ENCODE results near the gene RELL1.
A peak's percentile ranks its signal among the peaks of the same experiment; 100 is the strongest.

Gene RELL1

DNA sequence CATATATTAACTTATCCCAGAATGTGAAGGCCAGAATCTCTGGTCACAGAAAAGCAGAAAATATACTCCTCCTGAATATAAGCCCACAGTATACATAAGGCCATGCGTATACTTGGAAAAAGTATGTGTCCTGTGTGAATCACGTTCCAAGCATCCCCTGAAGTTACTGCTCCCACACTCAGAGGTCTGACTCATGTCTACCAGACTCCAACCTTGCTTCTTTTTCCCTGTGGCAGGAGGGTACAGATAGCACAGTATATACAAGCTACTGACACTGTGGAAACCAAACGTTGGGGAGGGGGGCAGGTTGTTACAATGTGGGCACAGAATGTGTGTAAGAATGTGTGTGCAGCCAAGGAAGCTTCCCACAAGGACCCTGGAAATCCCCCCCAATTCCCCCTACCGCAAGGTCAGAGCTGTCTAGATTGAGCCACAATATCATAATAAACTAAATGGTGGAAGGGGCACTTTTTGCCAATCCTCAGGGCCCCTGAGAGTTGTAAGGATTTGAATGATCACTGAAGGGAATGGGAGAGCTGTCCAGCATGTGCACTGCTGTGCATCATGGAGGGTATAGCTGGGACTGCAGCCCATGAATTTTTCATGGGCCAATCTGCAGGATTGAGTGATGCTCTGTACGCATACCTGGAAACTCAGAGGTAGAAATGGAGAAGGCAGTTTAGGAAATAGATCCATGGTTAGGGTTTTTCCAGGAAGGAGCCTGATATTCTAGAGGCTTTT is 7.4 kb upstream of the RELL1 start:
- no peaks in the 10 kb centered on the region for H3K9me3 ChIP-seq (ENCODE audit: control insufficient read depth, low read length)
- no peak overlapping the region for H3K4me3 ChIP-seq (ENCODE audit: insufficient read depth, low read depth, low read length)
- H3K36me3 ChIP-seq (ENCODE audit: control insufficient read depth, insufficient read depth, low read length), result no peaks in the 10 kb centered on the region
- H3K27me3 ChIP-seq (ENCODE audit: control insufficient read depth, insufficient read depth, low read length, poor library complexity, severe bottlenecking), result no peaks in the 10 kb centered on the region
- H3K4me1 ChIP-seq (ENCODE audit: control insufficient read depth, insufficient read depth, low read length), result no peaks in the 10 kb centered on the region
- 96 to 98% methylated on average over 4 to 5 of the region's 5 CpGs for WGBS, 2 experiments
- H3K27ac ChIP-seq (ENCODE audit: insufficient read depth, low read depth, low read length, poor library complexity, severe bottlenecking), result no peak overlapping the region

- H3K9me3 ChIP-seq (ENCODE audit: control insufficient read depth, low read length), result no peaks in the 10 kb centered on the region
- H3K4me3 ChIP-seq (ENCODE audit: insufficient read depth, low read depth, low read length), result no peak overlapping the region
- no peaks in the 10 kb centered on the region for H3K36me3 ChIP-seq (ENCODE audit: control insufficient read depth, insufficient read depth, low read length)
- WGBS, 2 experiments, result 95 to 98% methylated on average over 2 of the region's 2 CpGs
- no peak overlapping the region for H3K27ac ChIP-seq (ENCODE audit: insufficient read depth, low read depth, low read length, poor library complexity, severe bottlenecking)
- no peaks in the 10 kb centered on the region for H3K27me3 ChIP-seq (ENCODE audit: control insufficient read depth, insufficient read depth, low read length, poor library complexity, severe bottlenecking)
- H3K4me1 ChIP-seq (ENCODE audit: control insufficient read depth, insufficient read depth, low read length), result no peaks in the 10 kb centered on the region
These were observed 6.9 kb upstream of the RELL1 start for GRCh38 chr4:37693030-37693429.

DNA sequence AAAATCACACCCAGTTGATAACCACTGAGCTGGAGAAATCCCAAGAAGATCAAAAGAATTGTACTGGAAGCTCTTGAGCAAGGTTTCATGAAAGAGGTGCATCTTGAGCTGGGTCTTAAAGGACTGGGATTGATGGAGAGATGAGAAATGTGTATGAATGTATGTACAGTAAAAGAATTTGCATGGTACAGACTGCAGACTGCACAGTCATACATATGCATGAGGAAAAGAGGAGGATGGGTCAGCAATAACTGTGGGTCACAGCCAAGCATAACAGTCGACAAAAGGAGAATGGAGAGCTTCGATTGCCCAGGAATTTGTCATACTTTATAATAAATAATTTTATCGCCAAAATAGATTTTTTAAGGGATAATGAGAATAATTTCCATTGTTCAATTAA is 4.8 kb upstream of the RELL1 start:
- 88 to 100% methylated on average over 1 of the region's 3 CpGs for WGBS, 2 experiments
- Histone ChIP-seq H3K36me3 (ENCODE audit: control insufficient read depth, insufficient read depth, low read length) (no peaks in the 10 kb centered on the region), H3K27me3 (ENCODE audit: control insufficient read depth, insufficient read depth, low read length, poor library complexity, severe bottlenecking) (peaks cover 6% of the 10 kb centered on the region), H3K4me1 (ENCODE audit: control insufficient read depth, insufficient read depth, low read length) (peaks cover 9% of the 10 kb centered on the region), H3K9me3 (ENCODE audit: control insufficient read depth, low read length) (no peaks in the 10 kb centered on the region), H3K27ac (ENCODE audit: insufficient read depth, low read depth, low read length, poor library complexity, severe bottlenecking) (no peak overlapping the region), H3K4me3 (ENCODE audit: insufficient read depth, low read depth, low read length) (no peak overlapping the region)

DNA sequence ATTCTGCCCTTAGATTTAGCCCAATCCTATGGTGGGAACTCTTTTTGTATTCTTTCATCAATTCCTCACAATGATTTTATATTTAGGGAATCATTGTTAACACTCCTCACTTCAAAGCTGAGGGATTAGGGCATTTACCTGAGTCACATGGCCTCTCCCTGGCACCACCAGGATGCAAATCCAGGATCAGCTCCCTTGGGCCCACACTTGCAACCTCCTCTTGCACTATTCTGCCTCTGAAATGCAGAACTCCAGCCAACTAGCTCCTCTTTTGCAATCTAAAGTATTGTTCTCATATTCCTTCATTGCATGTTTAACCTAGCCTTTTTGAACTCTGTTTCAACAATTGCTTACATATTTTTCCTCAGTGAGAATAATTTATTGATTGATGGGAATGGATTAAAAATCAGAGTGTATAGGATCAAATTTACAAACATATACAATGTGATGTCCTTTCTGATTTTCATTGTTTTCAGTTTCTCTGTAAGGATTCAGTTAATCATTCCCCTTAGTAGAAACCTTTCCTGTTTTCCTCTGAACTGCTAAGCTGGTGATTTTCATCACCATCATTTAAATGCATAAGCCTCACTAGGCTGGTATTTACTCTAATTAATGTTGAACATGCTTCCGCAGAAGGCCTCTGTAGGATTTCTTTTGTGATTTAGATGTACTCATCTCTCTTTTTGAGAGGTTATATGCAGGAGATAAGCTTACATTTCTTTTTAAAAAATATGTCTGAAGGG is 3.3 kb upstream of the RELL1 start:
- H3K4me3 ChIP-seq (ENCODE audit: insufficient read depth, low read depth, low read length), result no peak overlapping the region

GRCh38 chr4:37687681-37688080 is 1.5 kb upstream of the RELL1 start:
- 95 to 97% methylated on average over 8 to 9 of the region's 9 CpGs for WGBS, 2 experiments
- Histone ChIP-seq H3K4me3 (ENCODE audit: insufficient read depth, low read depth, low read length) (no peak overlapping the region), H3K27ac (ENCODE audit: insufficient read depth, low read depth, low read length, poor library complexity, severe bottlenecking) (no peak overlapping the region)

More for the DNA sequence above, 3.3 kb upstream of the RELL1 start:
- no peak overlapping the region for H3K27ac ChIP-seq (ENCODE audit: insufficient read depth, low read depth, low read length, poor library complexity, severe bottlenecking)
- WGBS, 2 experiments, result 73 to 83% methylated on average over 1 of the region's 1 CpG
- H3K36me3 ChIP-seq (ENCODE audit: control insufficient read depth, insufficient read depth, low read length), result no peaks in the 10 kb centered on the region
- H3K9me3 ChIP-seq (ENCODE audit: control insufficient read depth, low read length), result no peaks in the 10 kb centered on the region
- H3K27me3 ChIP-seq (ENCODE audit: control insufficient read depth, insufficient read depth, low read length, poor library complexity, severe bottlenecking), result peaks cover 19% of the 10 kb centered on the region
- peaks cover 13% of the 10 kb centered on the region for H3K4me1 ChIP-seq (ENCODE audit: control insufficient read depth, insufficient read depth, low read length)

DNA sequence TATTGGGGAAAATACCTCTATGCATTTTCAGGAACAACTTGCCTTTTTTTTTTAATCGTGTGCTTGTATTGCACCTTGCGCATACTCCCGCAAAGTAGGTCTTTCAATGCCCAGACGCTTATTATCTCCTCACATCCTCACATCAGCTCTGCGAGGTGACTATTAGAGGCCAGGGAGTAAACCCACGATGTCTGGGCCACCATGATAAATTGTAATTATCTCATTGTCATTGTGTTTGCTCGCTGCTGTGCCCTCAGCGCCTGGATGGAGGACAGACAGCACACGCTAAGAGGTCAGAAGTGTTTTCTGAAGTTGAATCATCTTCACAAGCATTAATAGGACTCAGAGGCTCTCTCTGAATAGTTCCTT is 1.0 kb upstream of the RELL1 start:
- Histone ChIP-seq H3K4me1 (ENCODE audit: control insufficient read depth, insufficient read depth, low read length) (peaks cover 13% of the 10 kb centered on the region), H3K9me3 (ENCODE audit: control insufficient read depth, low read length) (no peaks in the 10 kb centered on the region), H3K27me3 (ENCODE audit: control insufficient read depth, insufficient read depth, low read length, poor library complexity, severe bottlenecking) (peaks cover 20% of the 10 kb centered on the region), H3K27ac (ENCODE audit: insufficient read depth, low read depth, low read length, poor library complexity, severe bottlenecking) (peak overlapping the region; percentile 55), H3K4me3 (ENCODE audit: insufficient read depth, low read depth, low read length) (peak overlapping the region; percentile 49), H3K36me3 (ENCODE audit: control insufficient read depth, insufficient read depth, low read length) (no peaks in the 10 kb centered on the region)
- 63 to 68% methylated on average over 9 of the region's 9 CpGs for WGBS, 2 experiments

More at GRCh38 chr4:37687681-37688080, 1.5 kb upstream of the RELL1 start:
- Histone ChIP-seq H3K4me1 (ENCODE audit: control insufficient read depth, insufficient read depth, low read length) (peaks cover 13% of the 10 kb centered on the region), H3K36me3 (ENCODE audit: control insufficient read depth, insufficient read depth, low read length) (no peaks in the 10 kb centered on the region), H3K9me3 (ENCODE audit: control insufficient read depth, low read length) (no peaks in the 10 kb centered on the region), H3K27me3 (ENCODE audit: control insufficient read depth, insufficient read depth, low read length, poor library complexity, severe bottlenecking) (peaks cover 20% of the 10 kb centered on the region)

GRCh38 chr4:37685823-37686372 is 278 bp downstream of the RELL1 start:
- no peak overlapping the region for H3K27ac ChIP-seq (ENCODE audit: insufficient read depth, low read depth, low read length, poor library complexity, severe bottlenecking)
- peak overlapping the region; percentile 70 for H3K4me3 ChIP-seq (ENCODE audit: insufficient read depth, low read depth, low read length)
- WGBS, 2 experiments, result 0% methylated on average over 75 of the region's 75 CpGs
- peaks cover 20% of the 10 kb centered on the region for H3K27me3 ChIP-seq (ENCODE audit: control insufficient read depth, insufficient read depth, low read length, poor library complexity, severe bottlenecking)
- peaks cover 13% of the 10 kb centered on the region for H3K4me1 ChIP-seq (ENCODE audit: control insufficient read depth, insufficient read depth, low read length)
- no peaks in the 10 kb centered on the region for H3K9me3 ChIP-seq (ENCODE audit: control insufficient read depth, low read length)
- H3K36me3 ChIP-seq (ENCODE audit: control insufficient read depth, insufficient read depth, low read length), result no peaks in the 10 kb centered on the region

- H3K27me3 ChIP-seq (ENCODE audit: control insufficient read depth, insufficient read depth, low read length, poor library complexity, severe bottlenecking), result peaks cover 20% of the 10 kb centered on the region
- no peaks in the 10 kb centered on the region for H3K9me3 ChIP-seq (ENCODE audit: control insufficient read depth, low read length)
- H3K27ac ChIP-seq (ENCODE audit: insufficient read depth, low read depth, low read length, poor library complexity, severe bottlenecking), result no peak overlapping the region
- H3K4me3 ChIP-seq (ENCODE audit: insufficient read depth, low read depth, low read length), result peak overlapping the region; percentile 70
- 5 to 10% methylated on average over 15 of the region's 16 CpGs for WGBS, 2 experiments
- no peaks in the 10 kb centered on the region for H3K36me3 ChIP-seq (ENCODE audit: control insufficient read depth, insufficient read depth, low read length)
- peaks cover 13% of the 10 kb centered on the region for H3K4me1 ChIP-seq (ENCODE audit: control insufficient read depth, insufficient read depth, low read length)
These were observed 884 bp downstream of the RELL1 start for GRCh38 chr4:37685161-37685822.

DNA sequence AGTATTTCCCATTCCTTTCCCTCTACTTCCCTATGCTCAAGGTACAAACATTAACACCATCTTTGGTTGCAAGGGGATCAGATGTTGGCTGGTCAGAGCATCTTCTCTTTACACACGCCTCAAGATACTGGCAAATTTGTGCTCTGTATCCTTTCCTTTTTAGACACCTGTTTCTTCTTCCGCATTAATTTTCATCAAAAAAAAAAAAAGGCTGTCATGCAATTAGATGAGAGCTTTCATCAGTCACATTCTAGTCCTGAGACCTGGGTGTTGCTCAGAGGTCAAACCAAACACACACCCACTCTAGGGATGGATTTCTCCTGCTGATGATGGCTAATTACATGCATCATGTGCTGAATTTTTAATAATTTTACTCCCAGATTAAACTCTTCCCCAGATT is 2.0 kb downstream of the RELL1 start:
- 93% methylated on average over 2 of the region's 2 CpGs for WGBS, 2 experiments
- Histone ChIP-seq H3K27ac (ENCODE audit: insufficient read depth, low read depth, low read length, poor library complexity, severe bottlenecking) (no peak overlapping the region), H3K4me1 (ENCODE audit: control insufficient read depth, insufficient read depth, low read length) (peaks cover 13% of the 10 kb centered on the region), H3K36me3 (ENCODE audit: control insufficient read depth, insufficient read depth, low read length) (no peaks in the 10 kb centered on the region), H3K4me3 (ENCODE audit: insufficient read depth, low read depth, low read length) (no peak overlapping the region), H3K27me3 (ENCODE audit: control insufficient read depth, insufficient read depth, low read length, poor library complexity, severe bottlenecking) (peaks cover 20% of the 10 kb centered on the region), H3K9me3 (ENCODE audit: control insufficient read depth, low read length) (no peaks in the 10 kb centered on the region)

Data from ectodermal cell (in vitro differentiated cells).